GM12891 (cell line): ENCODE results near the gene TCEA2.

Experiments used
- DNase-seq: peaks from one replicate; pipeline ENCODE4 v3.0.0; 2011; ENCODE audit warnings: low spot score; ENCODE audit not compliant: insufficient read length
- FAIRE-seq: peaks from 2 replicates; lab custom pipeline; 2011; peaks lifted over from hg19 to GRCh38; lab: Jason Lieb, UNC
- PAX5 ChIP-seq: IDR thresholded peaks from 2 replicates; pipeline ENCODE4 v1.6.1; 2011; ENCODE audit warnings: low read length, moderate library complexity, mild to moderate bottlenecking; ENCODE audit not compliant: insufficient read depth, severe bottlenecking
- POLR2A ChIP-seq: IDR thresholded peaks from 2 replicates; pipeline ENCODE4 v1.6.1; 2011; ENCODE audit warnings: low read depth, low read length, control low read depth
- POLR2AphosphoS5 ChIP-seq: IDR thresholded peaks from 2 replicates; pipeline ENCODE4 v1.6.1; 2011; ENCODE audit warnings: low read depth, low read length, control low read depth
- POU2F2 ChIP-seq: IDR thresholded peaks from 2 replicates; pipeline ENCODE4 v1.6.1; 2011; ENCODE audit warnings: low read depth, mild to moderate bottlenecking, control low read depth, low read length, moderate library complexity
- SPI1 ChIP-seq: IDR thresholded peaks from 2 replicates; pipeline ENCODE4 v1.6.1; 2011; ENCODE audit warnings: low read depth, low read length, control low read depth
- TAF1 ChIP-seq: IDR thresholded peaks from 2 replicates; pipeline ENCODE4 v1.6.1; 2011; ENCODE audit warnings: low read depth, low read length, control low read depth

TCEA2 gene

DNA sequence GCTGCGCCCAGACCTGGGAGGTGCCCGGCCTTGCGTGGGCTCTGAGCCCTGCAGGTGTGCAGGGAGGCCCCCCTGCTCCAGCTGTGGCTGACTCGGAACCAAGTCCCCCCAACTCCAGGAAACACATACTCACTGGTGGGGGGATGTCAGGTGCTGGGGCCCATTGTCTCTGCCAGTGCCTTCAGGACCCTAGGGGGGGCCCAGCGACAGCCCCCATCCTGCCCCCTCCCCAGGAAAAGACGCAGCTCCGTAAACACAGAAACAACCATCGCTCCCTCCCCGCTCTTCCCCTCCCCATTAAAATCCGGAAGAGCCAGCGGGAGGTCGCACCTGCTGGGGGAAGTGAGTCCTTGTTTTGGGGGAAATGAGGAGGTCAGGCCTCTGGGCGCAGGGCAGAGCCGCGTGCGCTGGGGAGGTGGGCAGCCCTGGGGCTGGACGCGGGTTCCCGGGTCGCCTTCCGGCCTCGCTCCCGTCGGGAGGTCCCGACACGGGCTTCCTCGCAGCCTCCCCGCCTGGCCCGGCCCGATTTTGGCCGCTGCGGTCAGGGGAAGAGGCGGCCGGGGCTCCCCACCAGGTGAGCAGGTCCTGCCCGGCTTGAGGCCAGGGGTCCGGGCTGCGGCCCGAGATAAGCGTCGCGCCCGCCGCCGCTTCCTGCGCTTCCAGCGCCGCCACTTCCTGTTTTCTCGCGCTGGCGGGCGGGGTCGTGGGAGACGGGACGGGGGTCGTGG is 20.8 kb upstream of the TCEA2 start:
- no peak for DNase-seq
- TF ChIP-seq PAX5 = no peak
- TF ChIP-seq POLR2A = peak; percentile 74
- TF ChIP-seq POLR2AphosphoS5 = peak; percentile 55; the same call in 1 of the 2 replicates
- TF ChIP-seq POU2F2 = no peak
- peak; percentile 74 for TF ChIP-seq SPI1
- TF ChIP-seq TAF1 = no peak
- FAIRE-seq = peak; percentile 33

DNA sequence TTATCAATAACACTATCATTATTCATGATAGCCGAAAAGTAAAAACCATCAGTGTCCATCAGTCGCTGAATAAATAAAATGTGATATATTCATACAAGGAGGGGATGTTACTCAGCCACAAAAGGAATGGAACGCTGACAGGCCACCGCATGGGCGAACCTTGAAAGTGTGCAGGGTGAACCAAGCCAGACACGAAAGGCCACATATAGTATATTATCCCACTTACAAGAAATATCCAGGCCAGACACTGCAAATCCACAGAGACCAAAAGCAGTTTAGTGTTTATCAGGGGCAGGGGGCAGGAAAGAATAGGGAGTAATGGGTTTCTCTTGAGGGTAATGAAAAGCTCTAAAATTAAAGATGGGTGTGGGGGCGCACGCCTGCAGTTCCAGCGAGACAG is 19.2 kb upstream of the TCEA2 start:
- FAIRE-seq = no peak
- TF ChIP-seq SPI1 (no peak), POLR2A (no peak), PAX5 (no peak), POU2F2 (no peak), POLR2AphosphoS5 (no peak), TAF1 (no peak)
- DNase-seq = no peak

DNA sequence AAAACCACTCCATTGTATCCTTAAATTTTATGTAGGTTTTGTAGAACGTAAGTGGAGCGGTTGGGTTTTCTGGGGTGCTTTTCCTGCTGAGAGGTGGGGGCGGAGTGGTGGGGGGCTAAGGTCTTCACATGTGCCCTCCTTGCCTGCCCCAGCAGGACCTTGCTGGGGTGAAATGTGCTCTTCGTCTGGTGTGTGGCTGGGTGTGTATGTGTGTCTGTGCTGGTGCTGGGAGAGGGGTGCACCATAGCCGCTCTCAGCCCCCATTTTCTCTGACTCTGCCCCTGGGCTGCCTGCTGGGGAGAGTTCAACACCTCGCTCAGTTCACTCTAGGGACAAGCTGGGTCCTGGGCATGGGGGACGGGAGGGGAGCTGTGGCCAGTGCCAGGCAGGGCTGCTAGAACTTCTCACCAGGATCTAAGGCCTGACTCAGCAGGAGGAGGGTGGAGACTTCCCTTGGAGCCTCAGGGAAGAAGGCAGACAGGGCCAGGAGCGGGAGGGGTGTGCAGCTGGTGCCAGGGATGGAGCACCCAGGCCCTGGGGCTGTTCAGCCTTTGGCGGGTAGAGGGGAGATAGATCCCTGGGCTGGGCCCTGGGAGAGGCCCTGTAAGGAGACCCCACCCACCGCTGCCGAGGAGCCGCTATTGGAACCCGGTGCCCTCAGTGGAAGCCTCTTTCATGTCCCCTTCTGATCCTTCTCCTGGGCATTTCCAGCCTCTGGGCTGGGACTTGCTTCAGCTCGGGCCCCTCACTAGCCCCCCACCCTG is 18.3 kb upstream of the TCEA2 start:
- TF ChIP-seq PAX5 (no peak), POLR2AphosphoS5 (no peak; the same call in 1 of the 2 replicates), SPI1 (no peak), TAF1 (no peak), POLR2A (0 out of 2 replicates have a peak, but pooled peaks have one; percentile 6)
- FAIRE-seq (no peak), DNase-seq (no peak)

- DNase-seq (no peak), FAIRE-seq (no peak)
- TF ChIP-seq PAX5 (no peak), POLR2A (no peak), SPI1 (no peak), POLR2AphosphoS5 (no peak), POU2F2 (no peak), TAF1 (no peak)
These were observed 17.5 kb upstream of the TCEA2 start for GRCh38 chr20:64045346-64046011.

DNA sequence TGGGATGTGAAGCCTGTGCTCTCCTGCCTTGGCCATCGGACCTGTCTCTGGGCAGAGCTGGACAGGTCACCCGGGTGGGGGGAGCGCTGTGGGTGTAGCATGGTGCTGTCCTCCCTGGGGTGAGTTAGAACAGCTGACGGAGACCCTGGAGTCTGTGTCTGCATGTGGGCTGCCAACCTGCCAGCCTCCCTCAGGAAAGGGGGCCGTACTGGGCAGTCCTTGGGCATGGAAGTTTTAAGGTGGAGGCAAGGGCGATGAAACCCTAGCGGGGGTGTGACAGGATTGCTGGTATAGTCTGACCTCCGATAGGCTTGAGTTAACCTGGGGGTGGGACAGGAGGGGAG is 16.0 kb upstream of the TCEA2 start:
- no peak for TF ChIP-seq POU2F2
- TF ChIP-seq PAX5 = no peak
- no peak for TF ChIP-seq SPI1
- FAIRE-seq (no peak), DNase-seq (no peak)

DNA sequence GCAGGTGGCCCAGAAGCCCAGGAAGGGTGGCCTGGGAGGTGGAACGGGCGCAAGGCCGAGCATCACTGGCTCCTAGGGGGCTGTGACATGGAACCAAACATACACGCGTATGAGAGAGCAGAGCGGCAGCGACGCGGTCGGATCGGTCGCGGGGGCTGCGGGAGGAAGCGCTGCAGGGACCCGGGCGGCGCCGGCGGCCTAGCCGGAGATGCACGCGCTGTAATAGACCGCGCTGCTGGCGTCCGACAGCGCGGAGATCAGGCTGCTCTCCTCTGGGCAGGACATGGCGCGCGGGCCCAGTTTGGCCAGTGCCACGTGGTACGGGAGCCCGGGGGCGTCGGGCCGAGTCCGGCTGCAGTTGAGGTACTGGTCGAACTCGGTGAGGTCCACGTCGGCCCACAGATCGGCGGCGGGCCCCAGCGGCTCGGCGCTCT is 15.0 kb upstream of the TCEA2 start:
- FAIRE-seq = no peak
- no peak for TF ChIP-seq POLR2AphosphoS5
- no peak for TF ChIP-seq TAF1
- TF ChIP-seq PAX5 = no peak
- TF ChIP-seq SPI1 = no peak
- no peak for TF ChIP-seq POU2F2
- no peak for TF ChIP-seq POLR2A
- no peak for DNase-seq

DNA sequence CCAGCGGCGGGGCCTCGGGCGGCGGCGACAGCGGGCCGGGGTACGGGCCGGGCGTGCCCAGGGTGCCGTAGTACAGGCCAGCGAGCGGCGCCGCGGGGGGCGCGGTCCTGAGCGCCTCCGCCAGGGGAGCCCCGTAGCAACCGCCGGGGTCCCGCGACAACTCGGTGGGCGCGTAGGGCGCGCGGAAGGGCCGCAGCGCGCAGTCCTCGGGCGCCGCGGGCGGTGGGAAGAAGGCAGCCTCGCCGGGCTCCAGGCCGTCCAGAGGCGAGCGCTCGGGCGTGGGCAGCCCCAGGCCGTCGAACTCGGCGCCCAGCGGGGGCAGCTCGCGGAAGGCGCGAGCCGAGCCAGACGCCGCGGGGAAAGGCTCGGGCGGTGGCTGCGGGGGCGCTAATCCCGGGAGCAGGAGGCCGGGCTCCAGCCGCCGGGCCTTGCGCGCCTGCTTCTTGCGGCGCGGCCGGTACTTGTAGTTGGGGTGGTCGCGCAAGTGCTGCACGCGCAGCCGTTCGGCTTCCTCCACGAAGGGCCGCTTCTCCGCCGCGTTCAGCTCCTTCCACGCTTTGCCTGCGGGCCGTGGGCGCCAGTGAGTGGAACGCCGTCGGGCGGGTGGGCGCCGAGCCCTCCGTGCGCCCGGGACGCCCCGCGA is 14.5 kb upstream of the TCEA2 start:
- no peak for FAIRE-seq
- TF ChIP-seq SPI1 (no peak), PAX5 (no peak), POLR2A (no peak), POLR2AphosphoS5 (no peak), TAF1 (no peak), POU2F2 (no peak)

GRCh38 chr20:64049060-64049877 is 13.7 kb upstream of the TCEA2 start, which contains the start of gene SOX18:
SOX18 (minus strand) TSS chr20:64049639; CDS start chr20:64049516, 123 bp downstream.
- peak; percentile 63 for FAIRE-seq
- DNase-seq = no peak

More for the DNA sequence above, 14.5 kb upstream of the TCEA2 start:
- DNase-seq = no peak

More at GRCh38 chr20:64049060-64049877, 13.7 kb upstream of the TCEA2 start, which contains the start of gene SOX18:
- no peak for TF ChIP-seq TAF1
- TF ChIP-seq POLR2A = no peak
- no peak for TF ChIP-seq SPI1
- no peak for TF ChIP-seq POU2F2
- no peak for TF ChIP-seq PAX5
- no peak for TF ChIP-seq POLR2AphosphoS5
